ENCODE results near the gene VAMP5. TPM values are rescaled to one million over a fixed set of nuclear protein-coding genes. Genes with fewer than 3 reads are reported as not detected.

Gene VAMP5
- total and polyA plus RNA-seq, 2 of the 8 experiments (the other 6 are each of a cell fraction or from before 2014, with no cell fraction given), result 4.7 to 14.2 TPM

GRCh38 chr2:85591563-85591962 lies 7.3 kb downstream of the VAMP5 start:
- ChIA-PET POLR2A (ENCODE audit: partially characterized antibody) (interaction anchor here (0.9 to 1.6 kb wide), 8 partner anchors 10 to 51 kb away, joined by 3 to 8 read pairs (median 4); partner anchors contain the start of genes C2orf68, TMEM150A and USP39), CTCF (ENCODE audit: partially characterized antibody) (interaction anchor here (1.1 to 1.9 kb wide), 3 partner anchors 9 to 53 kb away, joined by 4 to 7 read pairs (median 4); partner anchors contain the start of genes MAT2A and VAMP8)
- no peak for TF ChIP-seq PHF8 (conservative IDR thresholded peaks at IDR 0.05; ENCODE audit: low read depth, low read length)
- Histone ChIP-seq H4K20me1 (replicated peaks in 1 of 2; ENCODE audit: control insufficient read depth in 1 of 2, insufficient read depth in 2 of 2, low read length in 2 of 2) (peaks cover 0 to 2% of the 10 kb centered on the region in 2 experiments), H2BK20ac (ENCODE audit: low read length) (no peak overlapping the region), H3K56ac (replicated peaks; ENCODE audit: insufficient read length, low read depth, low read length) (no peak overlapping the region), H3K9ac (replicated peaks in 1 of 4; ENCODE audit: extremely low read depth in 1 of 4, low read depth in 3 of 4, low read length in 3 of 4) (no peak overlapping the region), H3K27ac (ENCODE audit: low read depth, low read length) (no peak overlapping the region), H3K4me1 (replicated peaks in 1 of 4; ENCODE audit: control insufficient read depth in 3 of 4, insufficient read depth in 4 of 4, low read length in 3 of 4) (peaks cover 0 to 11% (median 3%) of the 10 kb centered on the region in 4 experiments; a peak in 4 of 7 replicates), H3K4me3 (ENCODE audit: extremely low read depth in 1 of 4, insufficient read depth in 2 of 4, low read depth in 3 of 4, low read length in 4 of 4) (no peak overlapping the region), H2BK12ac (ENCODE audit: low read depth, low read length) (no peak overlapping the region), H3K36me3 (ENCODE audit: control insufficient read depth in 2 of 4, insufficient read depth in 4 of 4, low read length in 3 of 4) (no peaks in the 10 kb centered on the region), H3K23ac (ENCODE audit: insufficient read length) (no peak overlapping the region), H4K5ac (ENCODE audit: insufficient read length, low read depth, low read length) (no peak overlapping the region), H3K14ac (ENCODE audit: insufficient read length) (no peak overlapping the region), H2BK15ac (ENCODE audit: low read length) (no peak overlapping the region), H2AFZ (ENCODE audit: low read length) (no peak overlapping the region), H3K4me2 (ENCODE audit: insufficient read depth in 1 of 2, low read depth in 2 of 2, low read length in 2 of 2) (no peak overlapping the region), H3K18ac (ENCODE audit: extremely low read depth, low read length) (no peak overlapping the region), H4K91ac (replicated peaks; ENCODE audit: insufficient read length, low read length) (no peak overlapping the region), H2BK120ac (replicated peaks; ENCODE audit: low read depth, low read length) (no peak overlapping the region), H3K9me3 (ENCODE audit: insufficient read depth in 2 of 2, low read depth in 1 of 2, low read length in 1 of 2) (no peaks in the 10 kb centered on the region), H4K8ac (ENCODE audit: extremely low read depth, insufficient read depth, low read length) (peak overlapping the region; percentile 36; the same call in 1 of the 2 replicates), H3K27me3 (replicated peaks in 1 of 4; ENCODE audit: control insufficient read depth in 3 of 4, extremely low read depth in 1 of 4, insufficient read depth in 3 of 4, low read length in 3 of 4) (peaks cover 0 to 3% (median 0%) of the 10 kb centered on the region in 4 experiments; a peak in 2 of 7 replicates), H3K79me1 (ENCODE audit: low read depth, low read length) (0 out of 2 replicates have a peak, but pooled peaks cover 2% of the 10 kb centered on the region), H3K4ac (replicated peaks; ENCODE audit: insufficient read length, low read depth, low read length) (no peak overlapping the region), H3K79me2 (ENCODE audit: control insufficient read depth in 1 of 2, insufficient read depth in 2 of 2, low read length in 2 of 2) (peaks cover 0 to 10% of the 10 kb centered on the region in 2 experiments; a peak in 3 of 4 replicates), H3K23me2 (ENCODE audit: low read depth, low read length) (peaks cover 13% of the 10 kb centered on the region), H2AK5ac (ENCODE audit: low read depth, low read length) (0 out of 2 replicates have a peak overlapping the region, but pooled peaks have one; percentile 13), H2BK5ac (ENCODE audit: low read depth, low read length) (no peak overlapping the region; the same call in 1 of the 2 replicates)
- 88% methylated on average over 12 of the region's 12 CpGs; no CpG with 5 or more reads in 1 of the 2 experiments for WGBS, 2 experiments (ENCODE audit: extremely low coverage in 1 of 2, insufficient coverage in 1 of 2, insufficient read length in 1 of 2, insufficient replicate concordance in 2 of 2, low coverage in 1 of 2, low lambda C conversion rate in 2 of 2, missing lambda C conversion rate in 1 of 2)
- FAIRE-seq (no peak), DNase-seq (ENCODE audit: low read depth in 1 of 2, low spot score in 2 of 2) (no peak)

Data from H1 (cell line).